Measurements from ENCODE around the gene TMEM115.

GRCh38 chr3:50378757-50379156, 19.4 kb upstream of the TMEM115 start:
- TF ChIP-seq CTCF (IDR thresholded peaks at IDR 0.05) = no peak
- no peak for TF ChIP-seq POLR2A (IDR thresholded peaks at IDR 0.05)
- no peak for TF ChIP-seq POLR2AphosphoS5 (IDR thresholded peaks at IDR 0.05)

Data from prostate gland (tissue), 2 donors.